ENCODE results near the gene PNO1. TPM values are rescaled to one million over a fixed set of nuclear protein-coding genes. Genes with fewer than 3 reads are reported as not detected.

Gene PNO1
- total and polyA plus RNA-seq, 2 donors (not counting 3 experiments of a cell fraction or from before 2014, with no cell fraction given): 9.4 to 25.6 TPM

GRCh38 chr2:68178432-68178831 is 20.7 kb downstream of the PNO1 start:
- POLR2A ChIA-PET: interaction anchor here (0.7 kb wide), 1 partner anchor 47 kb away, joined by 4 read pairs; no protein-coding TSS in a partner anchor
- peaks cover 5 to 14% of the 10 kb centered on the region in 2 experiments for H3K36me3 ChIP-seq (ENCODE audit: control insufficient read depth in 2 of 2, extremely low read depth in 1 of 2, insufficient read depth in 2 of 2, low read length in 2 of 2)
- H4K20me1 ChIP-seq (replicated peaks; ENCODE audit: control insufficient read depth, extremely low read depth, insufficient read depth, low read length): peaks cover 3% of the 10 kb centered on the region
- H3K27ac ChIP-seq (ENCODE audit: insufficient read depth, low read depth, low read length): no peak overlapping the region
- H3K9me3 ChIP-seq (replicated peaks; ENCODE audit: control insufficient read depth, insufficient read depth, low read length): no peaks in the 10 kb centered on the region
- no peaks in the 10 kb centered on the region for H3K9me1 ChIP-seq (replicated peaks; ENCODE audit: control insufficient read depth, extremely low read depth, insufficient read depth, low read length)
- intact Hi-C loops (cut with micrococcal nuclease) (no loop called here), dilution Hi-C loops (cut with MboI; ENCODE audit: extremely low pct_ligation_motif_present, low sequenced_read_pairs) (no loop called here)
- no peak overlapping the region for H3K4me3 ChIP-seq (replicated peaks in 1 of 3; ENCODE audit: insufficient read depth in 1 of 3, low read depth in 1 of 3, low read length in 3 of 3)
- FAIRE-seq: no peak
- H3K9ac ChIP-seq (replicated peaks; ENCODE audit: extremely low read depth, insufficient read depth, low read length): no peak overlapping the region
- H3K4me2 ChIP-seq (ENCODE audit: insufficient read depth, low read length): no peak overlapping the region
- CTCF ChIA-PET: interaction anchor here (0.9 to 1.0 kb wide), 2 partner anchors 10 to 18 kb away, joined by 3 to 4 read pairs; no protein-coding TSS in a partner anchor
- H3K27me3 ChIP-seq (ENCODE audit: control insufficient read depth in 2 of 2, insufficient read depth in 2 of 2, low read length in 2 of 2): no peaks in the 10 kb centered on the region
- peaks cover 3% of the 10 kb centered on the region for H3K79me2 ChIP-seq (ENCODE audit: control insufficient read depth, insufficient read depth, low read length)
- no peak for DNase-seq (ENCODE audit: low read depth, low spot score)
- TF ChIP-seq FOS (IDR thresholded peaks at IDR 0.05; ENCODE audit: borderline replicate concordance, insufficient read depth, low read length): no peak
- BruUV-seq (replicated peaks): no TSS peak
- no peak overlapping the region for H2AFZ ChIP-seq (ENCODE audit: low read depth, low read length)
- H3K4me1 ChIP-seq (ENCODE audit: control insufficient read depth, extremely low read depth, insufficient read depth, low read length): no peaks in the 10 kb centered on the region

GRCh38 chr2:68178954-68179627 is 21.4 kb downstream of the PNO1 start:
- intact Hi-C loops (cut with micrococcal nuclease): no loop called here
- Histone ChIP-seq H2AFZ (ENCODE audit: low read depth, low read length) (no peak overlapping the region), H3K4me3 (replicated peaks in 1 of 3; ENCODE audit: insufficient read depth in 1 of 3, low read depth in 1 of 3, low read length in 3 of 3) (no peak overlapping the region), H4K20me1 (replicated peaks; ENCODE audit: control insufficient read depth, extremely low read depth, insufficient read depth, low read length) (peaks cover 3% of the 10 kb centered on the region), H3K9me1 (replicated peaks; ENCODE audit: control insufficient read depth, extremely low read depth, insufficient read depth, low read length) (no peaks in the 10 kb centered on the region), H3K36me3 (ENCODE audit: control insufficient read depth in 2 of 2, extremely low read depth in 1 of 2, insufficient read depth in 2 of 2, low read length in 2 of 2) (peaks cover 9 to 18% of the 10 kb centered on the region in 2 experiments), H3K27ac (ENCODE audit: insufficient read depth, low read depth, low read length) (no peak overlapping the region), H3K4me2 (ENCODE audit: insufficient read depth, low read length) (no peak overlapping the region), H3K9me3 (replicated peaks; ENCODE audit: control insufficient read depth, insufficient read depth, low read length) (no peaks in the 10 kb centered on the region), H3K9ac (replicated peaks; ENCODE audit: extremely low read depth, insufficient read depth, low read length) (no peak overlapping the region), H3K4me1 (ENCODE audit: control insufficient read depth, extremely low read depth, insufficient read depth, low read length) (no peaks in the 10 kb centered on the region), H3K79me2 (ENCODE audit: control insufficient read depth, insufficient read depth, low read length) (peaks cover 8% of the 10 kb centered on the region), H3K27me3 (ENCODE audit: control insufficient read depth in 2 of 2, insufficient read depth in 2 of 2, low read length in 2 of 2) (no peaks in the 10 kb centered on the region)
- no TSS peak for BruUV-seq (replicated peaks)
- FAIRE-seq (no peak), DNase-seq (ENCODE audit: low read depth, low spot score) (no peak)
- no peak for TF ChIP-seq GATA2 (IDR thresholded peaks at IDR 0.05; ENCODE audit: insufficient read depth, insufficient read length, low read depth, low read length)
- TF ChIP-seq POLR2AphosphoS5 (IDR thresholded peaks at IDR 0.05; ENCODE audit: insufficient read depth, low read depth, low read length): no peak
- TF ChIP-seq MAX (IDR thresholded peaks at IDR 0.05; ENCODE audit: insufficient read depth, insufficient read length): no peak
- no peak for TF ChIP-seq CTCF (IDR thresholded peaks at IDR 0.05; ENCODE audit: extremely low read depth in 1 of 2, insufficient read depth in 1 of 2, low read depth in 1 of 2, low read length in 2 of 2)
- no peak for TF ChIP-seq FOS (IDR thresholded peaks at IDR 0.05; ENCODE audit: borderline replicate concordance, insufficient read depth, low read length)
- TF ChIP-seq EZH2 (IDR thresholded peaks at IDR 0.05; ENCODE audit: borderline replicate concordance, low read depth, low read length, severe bottlenecking): no peak
- TF ChIP-seq MYC (IDR thresholded peaks at IDR 0.05; ENCODE audit: low read depth, low read length): no peak
- no peak for TF ChIP-seq POLR2A (IDR thresholded peaks at IDR 0.05; ENCODE audit: low read depth, low read length)
- no peak for TF ChIP-seq JUN (IDR thresholded peaks at IDR 0.05; ENCODE audit: borderline replicate concordance, insufficient read depth, insufficient read length, low read depth)
- ChIA-PET POLR2A (interaction anchor here (0.7 kb wide), 1 partner anchor 46 kb away, joined by 4 read pairs; no protein-coding TSS in a partner anchor), CTCF (interaction anchor here (0.7 kb wide), 1 partner anchor 17 kb away, joined by 3 read pairs; no protein-coding TSS in a partner anchor)
- dilution Hi-C loops (cut with MboI; ENCODE audit: extremely low pct_ligation_motif_present, low sequenced_read_pairs): no loop called here
